IPS DF 6.9 (cell line): ENCODE measurements around the gene DDO.

Source experiments
- DNase-seq: peaks from one replicate; pipeline ENCODE4 v3.0.0-alpha.2; 2013; ENCODE audit warnings: low read depth, low spot score
- H3K27ac ChIP-seq: one replicate; pipeline ENCODE4 v1.5.1; 2013; ENCODE audit warnings: low read length, control low read depth
- H3K27me3 ChIP-seq: 2 replicates; pipeline ENCODE4 v1.6.1; 2013; ENCODE audit warnings: mild to moderate bottlenecking, low read length; ENCODE audit not compliant: control insufficient read depth, insufficient read depth
- H3K36me3 ChIP-seq: 2 replicates; pipeline ENCODE4 v1.6.1; 2013; ENCODE audit warnings: low read length; ENCODE audit not compliant: control insufficient read depth, insufficient read depth
- H3K4me1 ChIP-seq: 2 replicates; pipeline ENCODE4 v1.6.1; 2013; ENCODE audit warnings: low read length; ENCODE audit not compliant: control insufficient read depth, insufficient read depth
- H3K4me3 ChIP-seq: 2 replicates; pipeline ENCODE4 v1.5.1; 2013; ENCODE audit warnings: mild to moderate bottlenecking, low read length
- H3K9me3 ChIP-seq: 2 replicates; pipeline ENCODE4 v1.6.1; 2013; ENCODE audit warnings: low read length, inconsistent platforms; ENCODE audit not compliant: control insufficient read depth, insufficient read depth
- WGBS: extraction: QIAGEN DNeasy Blood & Tissue Kit; methylation state at CpG from one replicate; pipeline ENCODE4 v1.1.7; 2013; ENCODE audit warnings: mixed read lengths, missing lambda C conversion rate; ENCODE audit not compliant: insufficient read length, insufficient coverage; 5-methylcytosine and 5-hydroxymethylcytosine counted together

DDO gene

GRCh38 chr6:110421749-110422443, 6.5 kb upstream of the DDO start:
- DNase-seq, result no peak
- H3K27me3 ChIP-seq, result no peaks in the 10 kb centered on the region
- H3K4me3 ChIP-seq, result no peak overlapping the region
- no peaks in the 10 kb centered on the region for H3K36me3 ChIP-seq
- no peak overlapping the region for H3K27ac ChIP-seq
- H3K9me3 ChIP-seq, result no peaks in the 10 kb centered on the region
- H3K4me1 ChIP-seq, result no peaks in the 10 kb centered on the region
- no CpG with 5 or more reads among the region's 4 CpGs for WGBS

- H3K27ac ChIP-seq, result no peak overlapping the region
- no CpG with 5 or more reads among the region's 6 CpGs for WGBS
- no peaks in the 10 kb centered on the region for H3K36me3 ChIP-seq
- no peak overlapping the region for H3K4me3 ChIP-seq
- H3K9me3 ChIP-seq, result no peaks in the 10 kb centered on the region
- H3K4me1 ChIP-seq, result no peaks in the 10 kb centered on the region
- H3K27me3 ChIP-seq, result no peaks in the 10 kb centered on the region
- DNase-seq, result no peak
Measured at GRCh38 chr6:110419028-110419739, 3.8 kb upstream of the DDO start.

- Histone ChIP-seq H3K27ac (no peak overlapping the region), H3K9me3 (no peaks in the 10 kb centered on the region), H3K27me3 (no peaks in the 10 kb centered on the region), H3K4me3 (no peak overlapping the region), H3K4me1 (no peaks in the 10 kb centered on the region), H3K36me3 (no peaks in the 10 kb centered on the region)
- no peak for DNase-seq
- WGBS, result no CpG with 5 or more reads among the region's 3 CpGs
Measured at GRCh38 chr6:110418594-110418993, 3.2 kb upstream of the DDO start.

GRCh38 chr6:110414669-110415068, 706 bp downstream of the DDO start:
- no peaks in the 10 kb centered on the region for H3K4me1 ChIP-seq
- H3K9me3 ChIP-seq, result no peaks in the 10 kb centered on the region
- H3K27me3 ChIP-seq, result no peaks in the 10 kb centered on the region
- H3K4me3 ChIP-seq, result no peak overlapping the region
- no peak overlapping the region for H3K27ac ChIP-seq
- WGBS, result no CpG with 5 or more reads among the region's 4 CpGs
- no peak for DNase-seq
- no peaks in the 10 kb centered on the region for H3K36me3 ChIP-seq

DNA sequence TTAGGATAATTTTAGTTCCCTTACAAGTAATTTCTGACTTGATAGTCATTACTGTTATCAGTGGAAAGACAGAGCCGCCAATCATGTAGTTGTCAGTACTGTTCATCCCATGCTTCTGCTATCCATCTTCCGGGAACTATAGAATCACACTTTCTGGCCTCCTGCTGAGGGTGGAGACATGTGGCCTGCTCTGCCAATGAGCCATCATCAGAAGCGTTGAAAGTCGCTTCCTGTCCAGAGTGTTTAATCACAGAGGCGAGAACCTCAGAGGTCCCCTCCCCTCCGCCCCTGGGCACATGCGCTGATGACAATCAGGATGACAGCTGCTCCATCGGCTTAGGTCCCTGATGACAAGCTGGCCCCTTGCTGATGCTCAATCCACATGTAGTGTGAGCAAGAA, 3.0 kb downstream of the DDO start:
- no CpG with 5 or more reads among the region's 8 CpGs for WGBS
- Histone ChIP-seq H3K36me3 (no peaks in the 10 kb centered on the region), H3K4me3 (no peak overlapping the region), H3K27me3 (no peaks in the 10 kb centered on the region), H3K27ac (no peak overlapping the region), H3K9me3 (no peaks in the 10 kb centered on the region), H3K4me1 (no peaks in the 10 kb centered on the region)
- no peak for DNase-seq

GRCh38 chr6:110410511-110410910, 4.9 kb downstream of the DDO start:
- H3K4me3 ChIP-seq, result no peak overlapping the region
- H3K4me1 ChIP-seq, result no peaks in the 10 kb centered on the region
- H3K27ac ChIP-seq, result no peak overlapping the region
- no CpG with 5 or more reads among the region's 4 CpGs for WGBS
- no peaks in the 10 kb centered on the region for H3K27me3 ChIP-seq
- H3K9me3 ChIP-seq, result no peaks in the 10 kb centered on the region
- H3K36me3 ChIP-seq, result no peaks in the 10 kb centered on the region; the same call in 1 of the 2 replicates
- no peak for DNase-seq

DNA sequence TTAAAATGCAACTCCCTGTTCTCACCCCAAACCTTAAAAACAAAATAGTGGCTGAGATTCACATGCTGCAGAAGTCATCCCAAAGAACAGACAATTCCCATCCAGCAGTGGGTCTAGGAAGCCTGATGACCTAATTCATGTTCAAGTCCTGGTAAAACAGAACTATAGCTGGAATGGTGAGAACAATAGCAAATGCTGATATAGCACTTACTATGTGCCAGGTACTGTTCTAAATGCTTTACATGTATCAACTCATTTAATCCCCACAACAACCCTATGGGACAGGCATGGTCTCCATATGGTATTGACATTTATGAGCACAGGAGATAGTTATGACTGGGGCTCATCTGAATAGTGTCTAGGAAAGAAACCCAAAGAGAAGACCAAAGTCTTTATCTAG, 5.6 kb downstream of the DDO start:
- DNase-seq, result no peak
- Histone ChIP-seq H3K4me1 (no peaks in the 10 kb centered on the region), H3K27me3 (no peaks in the 10 kb centered on the region), H3K27ac (no peak overlapping the region), H3K36me3 (no peaks in the 10 kb centered on the region; the same call in 1 of the 2 replicates), H3K4me3 (no peak overlapping the region), H3K9me3 (no peaks in the 10 kb centered on the region)

GRCh38 chr6:110408901-110409300, 6.5 kb downstream of the DDO start:
- Histone ChIP-seq H3K9me3 (no peaks in the 10 kb centered on the region), H3K27me3 (no peaks in the 10 kb centered on the region), H3K27ac (no peak overlapping the region), H3K4me3 (no peak overlapping the region), H3K4me1 (no peaks in the 10 kb centered on the region), H3K36me3 (no peaks in the 10 kb centered on the region; the same call in 1 of the 2 replicates)
- no peak for DNase-seq
- no CpG with 5 or more reads among the region's 6 CpGs for WGBS

GRCh38 chr6:110404607-110405006, 10.8 kb downstream of the DDO start:
- WGBS, result no CpG with 5 or more reads among the region's 8 CpGs
- no peak overlapping the region for H3K4me3 ChIP-seq
- H3K27me3 ChIP-seq, result no peaks in the 10 kb centered on the region
- H3K9me3 ChIP-seq, result no peaks in the 10 kb centered on the region
- no peak overlapping the region for H3K27ac ChIP-seq
- H3K4me1 ChIP-seq, result no peaks in the 10 kb centered on the region
- no peaks in the 10 kb centered on the region; the same call in 1 of the 2 replicates for H3K36me3 ChIP-seq
- DNase-seq, result no peak

DNA sequence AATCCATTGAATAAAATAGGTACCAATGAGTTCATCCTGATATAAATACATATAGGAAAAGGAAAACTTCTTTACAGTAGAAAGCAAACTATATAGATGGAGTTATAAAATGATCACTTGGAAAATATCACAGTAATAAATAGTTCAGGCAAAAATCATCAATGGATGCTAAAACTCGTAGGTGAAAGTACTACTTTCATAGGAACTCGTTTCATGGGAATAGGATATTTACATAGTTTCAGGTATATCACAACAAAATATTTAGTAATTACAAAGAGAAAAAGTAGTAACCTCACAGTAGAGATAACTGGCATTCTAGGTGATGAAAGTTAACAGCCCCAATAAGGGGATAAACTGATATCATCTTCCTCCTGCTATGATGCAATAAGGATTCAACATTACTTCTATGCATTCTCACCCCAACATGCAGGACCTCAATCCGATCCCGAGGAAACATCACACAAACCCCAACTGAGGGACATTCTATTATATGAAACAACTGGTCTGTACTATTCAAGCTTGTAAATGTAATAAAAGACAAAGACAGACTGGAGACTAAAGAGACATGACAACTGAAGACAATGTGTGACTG, 13.7 kb downstream of the DDO start:
- no CpG with 5 or more reads among the region's 4 CpGs for WGBS
- H3K27me3 ChIP-seq, result no peaks in the 10 kb centered on the region
- no peaks in the 10 kb centered on the region for H3K9me3 ChIP-seq
- no peaks in the 10 kb centered on the region for H3K4me1 ChIP-seq
- H3K36me3 ChIP-seq, result no peaks in the 10 kb centered on the region; the same call in 1 of the 2 replicates
- no peak overlapping the region for H3K27ac ChIP-seq
- H3K4me3 ChIP-seq, result no peak overlapping the region
- DNase-seq, result no peak
